Peyer's patch (tissue), 4 donors: ENCODE data around the gene SLC6A3. TPM values are rescaled to one million over a fixed set of nuclear protein-coding genes. Genes with fewer than 3 reads are reported as not detected.

ENCODE experiments used
- DNase-seq, 3 donors: peaks; one replicate each; pipeline ENCODE4 v3.0.0-alpha.2; 2017 to 2019
- H3K27ac ChIP-seq, 4 donors: fragments of 200-600 bp; sonication (generic); one replicate each; pipeline ENCODE4 v1.5.1; 2016 to 2019
- H3K27me3 ChIP-seq, 2 donors: fragments of 200-600 bp; sonication (generic); one replicate each; pipeline ENCODE4 v1.5.1; 2019
- H3K36me3 ChIP-seq, 3 donors: fragments of 200-600 bp; sonication (generic); one replicate each; pipeline ENCODE4 v1.5.1; 2016 to 2019
- H3K4me1 ChIP-seq, 4 donors: fragments of 200-600 bp; sonication (generic); one replicate each; pipeline ENCODE4 v1.5.1; 2016 to 2019
- H3K4me3 ChIP-seq, 4 donors: fragments of 200-600 bp; sonication (generic); 1 replicate in 3 of 4; 2 replicates in 1 of 4; pipeline ENCODE4 v1.5.1; 2016 to 2019; ENCODE audit warnings: mild to moderate bottlenecking in 1 of 4
- H3K9me3 ChIP-seq, 4 donors: fragments of 200-600 bp; sonication (generic); one replicate each; pipeline ENCODE4 v1.5.1; 2016 to 2019; ENCODE audit warnings: mild to moderate bottlenecking in 1 of 4
- CTCF ChIP-seq, 6 experiments: fragments of 450-650 bp in 4 of 6; fragments of 200-600 bp in 2 of 6; sonication (generic) in 1 of 6; IDR thresholded peaks; one replicate each; pipeline ENCODE4 v1.5.1; 2017 to 2019; ENCODE audit warnings: antibody characterized with exemption in 6 of 6, mild to moderate bottlenecking in 3 of 6, moderate library complexity in 1 of 6
- POLR2A ChIP-seq, 2 donors: fragments of 450-650 bp; IDR thresholded peaks; one replicate each; pipeline ENCODE4 v1.5.1; 2017; ENCODE audit warnings: antibody characterized with exemption in 2 of 2, mild to moderate bottlenecking in 2 of 2, moderate library complexity in 2 of 2
- total RNA-seq, 4 donors: library from RNA; depleted of rRNA; stranded (reverse); fragments of >200 nt; gene quantifications; one replicate each; pipeline ENCODE4 v1.1.0, GENCODE V29; 2016

SLC6A3 gene
- total RNA-seq, 4 donors from 2014 or later: 0.40 to 0.70 TPM; not detected in 2

DNA sequence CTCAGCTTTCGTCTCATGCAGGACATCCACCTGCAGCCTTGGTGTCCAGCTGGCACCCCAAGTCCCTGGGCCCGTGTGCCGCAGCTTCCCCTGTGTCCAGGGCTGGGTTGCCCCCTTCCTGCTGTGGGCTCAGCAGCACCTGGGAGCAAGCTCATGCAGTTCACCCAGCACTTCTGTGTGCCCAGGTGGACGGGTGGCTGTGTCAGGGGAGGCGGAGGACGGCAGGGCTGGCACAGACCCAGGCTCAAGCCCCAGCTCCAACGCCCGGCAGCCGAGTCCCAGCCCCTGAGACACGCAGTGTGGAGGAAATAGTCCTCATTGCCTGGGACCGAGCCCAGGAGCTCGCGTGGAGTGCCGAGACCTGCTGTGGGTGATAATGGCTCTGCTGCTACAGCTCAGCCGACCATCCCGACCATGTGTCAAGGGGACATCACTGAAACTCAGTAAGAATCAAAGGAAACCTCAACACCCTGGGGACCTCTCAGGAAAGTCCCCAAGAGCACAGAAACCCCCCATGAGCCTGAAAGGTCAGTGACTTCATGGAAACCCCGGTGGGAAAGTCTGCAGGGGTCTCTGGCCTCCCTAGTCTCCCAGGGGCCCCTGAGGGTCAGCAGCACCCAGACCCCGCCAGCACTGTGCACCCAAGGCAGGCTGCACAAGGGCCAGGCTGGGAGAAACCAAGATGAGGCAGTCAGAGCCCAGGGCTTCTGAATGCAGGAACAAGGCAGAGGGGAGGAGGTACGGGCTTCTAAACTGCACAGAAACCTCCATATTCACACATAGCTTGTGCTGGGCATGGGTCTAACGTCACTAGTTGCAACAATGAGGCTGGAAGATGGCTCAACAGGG is 39.7 kb upstream of the SLC6A3 start:
- Histone ChIP-seq H3K4me1 (peaks cover 0 to 11% (median 2%) of the 10 kb centered on the region in 4 donors), H3K36me3 (peaks cover 0 to 30% (median 0%) of the 10 kb centered on the region in 3 donors), H3K9me3 (no peaks in the 10 kb centered on the region), H3K27me3 (no peaks in the 10 kb centered on the region), H3K27ac (peak overlapping the region in 1 of 4 donors; percentile 74), H3K4me3 (peak overlapping the region in 1 of 4 donors; percentile 11)
- no peak for TF ChIP-seq POLR2A (IDR thresholded peaks at IDR 0.05)
- TF ChIP-seq CTCF (IDR thresholded peaks at IDR 0.05): no peak
- peak in 2 of 3 donors; percentile 69 to 70 for DNase-seq

- Histone ChIP-seq H3K27ac (peak overlapping the region in 1 of 4 donors; percentile 74), H3K4me3 (peak overlapping the region in 1 of 4 donors; percentile 11), H3K27me3 (no peaks in the 10 kb centered on the region), H3K9me3 (no peaks in the 10 kb centered on the region), H3K36me3 (peaks cover 0 to 30% (median 0%) of the 10 kb centered on the region in 3 donors), H3K4me1 (peaks cover 0 to 10% (median 0%) of the 10 kb centered on the region in 4 donors)
- no peak for DNase-seq
- no peak for TF ChIP-seq CTCF (IDR thresholded peaks at IDR 0.05)
Measured at GRCh38 chr5:1483856-1484729, 38.9 kb upstream of the SLC6A3 start.

DNA sequence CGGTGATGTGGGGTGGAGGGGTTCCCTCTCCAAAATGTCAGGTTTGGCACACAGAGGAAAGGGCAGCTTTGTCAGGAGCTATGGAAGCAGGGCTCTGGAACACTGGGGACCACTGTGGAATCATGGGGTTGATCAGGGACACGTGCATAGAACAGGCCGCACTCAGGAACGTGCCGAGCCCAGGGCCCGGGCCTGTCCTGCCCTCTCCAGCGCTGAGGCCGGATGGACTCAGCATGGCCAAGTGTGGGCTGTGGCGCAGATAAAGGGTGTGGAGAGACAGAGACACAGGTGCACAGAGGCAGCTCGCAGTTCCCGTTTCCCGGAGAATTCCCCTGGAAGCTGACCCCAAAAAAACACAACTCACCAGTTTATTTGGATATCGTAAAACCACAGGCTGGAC is 37.8 kb upstream of the SLC6A3 start:
- Histone ChIP-seq H3K4me1 (peaks cover 0 to 10% (median 0%) of the 10 kb centered on the region in 4 donors), H3K4me3 (no peak overlapping the region), H3K27ac (peak overlapping the region in 1 of 4 donors; percentile 46), H3K27me3 (no peaks in the 10 kb centered on the region), H3K9me3 (no peaks in the 10 kb centered on the region), H3K36me3 (peaks cover 0 to 30% (median 0%) of the 10 kb centered on the region in 3 donors)
- no peak for DNase-seq
- TF ChIP-seq CTCF (IDR thresholded peaks at IDR 0.05): no peak

- peak overlapping the region in 1 of 4 donors; percentile 74 for H3K27ac ChIP-seq
Measured at GRCh38 chr5:1481959-1482331, 36.7 kb upstream of the SLC6A3 start.

More at GRCh38 chr5:1481959-1482331, 36.7 kb upstream of the SLC6A3 start:
- TF ChIP-seq POLR2A (IDR thresholded peaks at IDR 0.05): no peak
- TF ChIP-seq CTCF (IDR thresholded peaks at IDR 0.05): no peak
- peaks cover 0 to 21% (median 0%) of the 10 kb centered on the region in 3 donors for H3K36me3 ChIP-seq
- no peak for DNase-seq
- no peak overlapping the region for H3K4me3 ChIP-seq
- H3K4me1 ChIP-seq: peaks cover 0 to 10% (median 0%) of the 10 kb centered on the region in 4 donors
- no peaks in the 10 kb centered on the region for H3K27me3 ChIP-seq
- H3K9me3 ChIP-seq: no peaks in the 10 kb centered on the region
